ENCODE results near the gene MARK3. TPM values are rescaled to one million over a fixed set of nuclear protein-coding genes. Genes with fewer than 3 reads are reported as not detected.

Gene MARK3
- total and polyA plus RNA-seq, 10 of the 15 experiments (the other 5 are each of a cell fraction or from before 2014, with no cell fraction given): 10.7 to 75.1 (median 41.4) TPM

DNA sequence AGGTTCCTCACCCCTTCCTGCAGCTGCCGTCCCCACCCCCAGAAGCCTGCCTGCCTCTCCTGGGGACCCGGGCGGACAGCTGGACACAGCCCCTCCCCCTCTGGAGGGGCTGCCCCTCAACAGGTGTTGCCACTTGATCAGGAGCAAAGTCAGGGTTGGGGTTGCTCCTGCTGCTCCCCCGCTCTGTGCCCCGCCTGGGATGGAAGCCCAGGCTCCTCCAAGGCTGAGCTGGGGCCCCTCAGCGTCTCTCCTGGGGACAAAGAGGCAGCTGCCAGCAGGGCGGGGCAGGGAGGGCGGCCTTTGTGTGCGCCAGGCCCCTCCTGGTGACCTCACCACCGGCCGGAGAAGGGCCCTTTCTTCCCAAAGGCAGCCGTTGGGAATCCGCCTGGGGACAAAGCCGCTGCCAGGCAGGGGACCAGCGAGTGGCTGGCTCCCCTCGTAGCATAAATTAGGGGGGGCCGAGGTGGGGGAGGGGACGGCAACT, 157.4 kb downstream of the MARK3 start:
- CTCF ChIA-PET: interaction anchor here (2.8 kb wide), 1 partner anchor 24 kb away, joined by 16 read pairs; no protein-coding TSS in a partner anchor
- Histone ChIP-seq H3K9ac (ENCODE audit: control insufficient read depth, insufficient read depth, low read length) (no peak overlapping the region), H3K9me3 (replicated peaks; ENCODE audit: control insufficient read depth, insufficient read depth, low read length) (no peaks in the 10 kb centered on the region)

More for the DNA sequence above, 157.4 kb downstream of the MARK3 start:
- ATAC-seq: no peak
- Histone ChIP-seq H3K4me3 (no peak overlapping the region), H3K36me3 (ENCODE audit: control insufficient read depth in 2 of 2, insufficient read depth in 2 of 2, low read length in 1 of 2) (no peaks in the 10 kb centered on the region), H2AFZ (ENCODE audit: control insufficient read depth, low read depth, low read length) (no peak overlapping the region), H3K79me2 (ENCODE audit: control insufficient read depth, insufficient read depth, low read length) (no peaks in the 10 kb centered on the region), H4K20me1 (ENCODE audit: control insufficient read depth, insufficient read depth) (no peaks in the 10 kb centered on the region), H3K27ac (ENCODE audit: control insufficient read depth, insufficient read depth) (no peak overlapping the region), H3K4me2 (ENCODE audit: control insufficient read depth, insufficient read depth) (no peak overlapping the region), H3K4me1 (ENCODE audit: control insufficient read depth, insufficient read depth, low read length) (no peaks in the 10 kb centered on the region), H3K27me3 (replicated peaks in 1 of 2; ENCODE audit: control insufficient read depth in 2 of 2, insufficient read depth in 2 of 2, low read length in 1 of 2) (no peaks in the 10 kb centered on the region)
- no TSS peak for BruUV-seq (replicated peaks)
- ChIA-PET POLR2A (no interaction called here), RAD21 (ENCODE audit: unreplicated experiment) (no interaction called here), SMC1A (ENCODE audit: uncharacterized antibody, unreplicated experiment) (interaction anchor here (1.9 kb wide), 1 partner anchor 22 kb away, joined by 5 read pairs; no protein-coding TSS in a partner anchor)
- TF ChIP-seq CREM (IDR thresholded peaks at IDR 0.05; ENCODE audit: low read depth) (no peak), STAT3 (IDR thresholded peaks at IDR 0.05; ENCODE audit: low read depth, low read length) (no peak), NRF1 (conservative IDR thresholded peaks at IDR 0.05; ENCODE audit: low read depth, low read length) (no peak), TAF1 (IDR thresholded peaks at IDR 0.05; ENCODE audit: borderline replicate concordance, low read depth, low read length) (no peak), SIN3A (IDR thresholded peaks at IDR 0.05; ENCODE audit: low read depth, low read length) (no peak), PAX5 (IDR thresholded peaks at IDR 0.05; ENCODE audit: borderline replicate concordance, low read depth, low read length) (no peak), IKZF2 (IDR thresholded peaks at IDR 0.05) (no peak), SMARCA5 (IDR thresholded peaks at IDR 0.05) (no peak), NR2C1 (IDR thresholded peaks at IDR 0.05) (no peak), MTA2 (IDR thresholded peaks at IDR 0.05; ENCODE audit: low read depth) (no peak), POU2F2 (IDR thresholded peaks at IDR 0.05; ENCODE audit: borderline replicate concordance, low read depth, low read length) (no peak), IKZF1 (conservative IDR thresholded peaks at IDR 0.05) (no peak), SREBF1 (IDR thresholded peaks at IDR 0.05; ENCODE audit: low read length) (no peak), SPI1 (IDR thresholded peaks at IDR 0.05; ENCODE audit: borderline replicate concordance, insufficient read depth, low read depth, low read length) (no peak)
- TF ChIP-seq, protein P1, sequence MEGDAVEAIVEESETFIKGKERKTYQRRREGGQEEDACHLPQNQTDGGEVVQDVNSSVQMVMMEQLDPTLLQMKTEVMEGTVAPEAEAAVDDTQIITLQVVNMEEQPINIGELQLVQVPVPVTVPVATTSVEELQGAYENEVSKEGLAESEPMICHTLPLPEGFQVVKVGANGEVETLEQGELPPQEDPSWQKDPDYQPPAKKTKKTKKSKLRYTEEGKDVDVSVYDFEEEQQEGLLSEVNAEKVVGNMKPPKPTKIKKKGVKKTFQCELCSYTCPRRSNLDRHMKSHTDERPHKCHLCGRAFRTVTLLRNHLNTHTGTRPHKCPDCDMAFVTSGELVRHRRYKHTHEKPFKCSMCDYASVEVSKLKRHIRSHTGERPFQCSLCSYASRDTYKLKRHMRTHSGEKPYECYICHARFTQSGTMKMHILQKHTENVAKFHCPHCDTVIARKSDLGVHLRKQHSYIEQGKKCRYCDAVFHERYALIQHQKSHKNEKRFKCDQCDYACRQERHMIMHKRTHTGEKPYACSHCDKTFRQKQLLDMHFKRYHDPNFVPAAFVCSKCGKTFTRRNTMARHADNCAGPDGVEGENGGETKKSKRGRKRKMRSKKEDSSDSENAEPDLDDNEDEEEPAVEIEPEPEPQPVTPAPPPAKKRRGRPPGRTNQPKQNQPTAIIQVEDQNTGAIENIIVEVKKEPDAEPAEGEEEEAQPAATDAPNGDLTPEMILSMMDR (IDR thresholded peaks at IDR 0.05 in 2 of 3, conservative IDR thresholded peaks at IDR 0.05 in 1 of 3; ENCODE audit: control insufficient read depth in 2 of 3, extremely low read depth in 1 of 3, insufficient read depth in 1 of 3, low read depth in 3 of 3, low read length in 3 of 3): no peak
- TF ChIP-seq, protein P2, sequence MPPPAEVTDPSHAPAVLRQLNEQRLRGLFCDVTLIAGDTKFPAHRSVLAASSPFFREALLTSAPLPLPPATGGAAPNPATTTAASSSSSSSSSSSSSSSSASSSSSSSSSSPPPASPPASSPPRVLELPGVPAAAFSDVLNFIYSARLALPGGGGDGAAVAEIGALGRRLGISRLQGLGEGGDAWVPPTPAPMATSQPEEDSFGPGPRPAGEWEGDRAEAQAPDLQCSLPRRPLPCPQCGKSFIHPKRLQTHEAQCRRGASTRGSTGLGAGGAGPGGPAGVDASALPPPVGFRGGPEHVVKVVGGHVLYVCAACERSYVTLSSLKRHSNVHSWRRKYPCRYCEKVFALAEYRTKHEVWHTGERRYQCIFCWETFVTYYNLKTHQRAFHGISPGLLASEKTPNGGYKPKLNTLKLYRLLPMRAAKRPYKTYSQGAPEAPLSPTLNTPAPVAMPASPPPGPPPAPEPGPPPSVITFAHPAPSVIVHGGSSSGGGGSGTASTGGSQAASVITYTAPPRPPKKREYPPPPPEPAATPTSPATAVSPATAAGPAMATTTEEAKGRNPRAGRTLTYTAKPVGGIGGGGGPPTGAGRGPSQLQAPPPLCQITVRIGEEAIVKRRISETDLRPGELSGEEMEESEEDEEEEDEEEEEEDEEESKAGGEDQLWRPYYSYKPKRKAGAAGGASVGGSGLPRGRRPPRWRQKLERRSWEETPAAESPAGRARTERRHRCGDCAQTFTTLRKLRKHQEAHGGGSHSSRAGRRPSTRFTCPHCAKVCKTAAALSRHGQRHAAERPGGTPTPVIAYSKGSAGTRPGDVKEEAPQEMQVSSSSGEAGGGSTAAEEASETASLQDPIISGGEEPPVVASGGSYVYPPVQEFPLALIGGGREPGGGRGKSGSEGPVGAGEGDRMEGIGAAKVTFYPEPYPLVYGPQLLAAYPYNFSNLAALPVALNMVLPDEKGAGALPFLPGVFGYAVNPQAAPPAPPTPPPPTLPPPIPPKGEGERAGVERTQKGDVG (CRISPR knock-in tag; IDR thresholded peaks at IDR 0.05): no peak
- TF ChIP-seq, protein P3, sequence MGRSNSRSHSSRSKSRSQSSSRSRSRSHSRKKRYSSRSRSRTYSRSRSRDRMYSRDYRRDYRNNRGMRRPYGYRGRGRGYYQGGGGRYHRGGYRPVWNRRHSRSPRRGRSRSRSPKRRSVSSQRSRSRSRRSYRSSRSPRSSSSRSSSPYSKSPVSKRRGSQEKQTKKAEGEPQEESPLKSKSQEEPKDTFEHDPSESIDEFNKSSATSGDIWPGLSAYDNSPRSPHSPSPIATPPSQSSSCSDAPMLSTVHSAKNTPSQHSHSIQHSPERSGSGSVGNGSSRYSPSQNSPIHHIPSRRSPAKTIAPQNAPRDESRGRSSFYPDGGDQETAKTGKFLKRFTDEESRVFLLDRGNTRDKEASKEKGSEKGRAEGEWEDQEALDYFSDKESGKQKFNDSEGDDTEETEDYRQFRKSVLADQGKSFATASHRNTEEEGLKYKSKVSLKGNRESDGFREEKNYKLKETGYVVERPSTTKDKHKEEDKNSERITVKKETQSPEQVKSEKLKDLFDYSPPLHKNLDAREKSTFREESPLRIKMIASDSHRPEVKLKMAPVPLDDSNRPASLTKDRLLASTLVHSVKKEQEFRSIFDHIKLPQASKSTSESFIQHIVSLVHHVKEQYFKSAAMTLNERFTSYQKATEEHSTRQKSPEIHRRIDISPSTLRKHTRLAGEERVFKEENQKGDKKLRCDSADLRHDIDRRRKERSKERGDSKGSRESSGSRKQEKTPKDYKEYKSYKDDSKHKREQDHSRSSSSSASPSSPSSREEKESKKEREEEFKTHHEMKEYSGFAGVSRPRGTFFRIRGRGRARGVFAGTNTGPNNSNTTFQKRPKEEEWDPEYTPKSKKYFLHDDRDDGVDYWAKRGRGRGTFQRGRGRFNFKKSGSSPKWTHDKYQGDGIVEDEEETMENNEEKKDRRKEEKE (IDR thresholded peaks at IDR 0.05): no peak
- in situ Hi-C loops (cut with MboI) (no loop called here), intact Hi-C loops (cut with micrococcal nuclease; ENCODE audit: unreplicated experiment) (no loop called here)
- WGBS (ENCODE audit: insufficient coverage, insufficient replicate concordance, low lambda C conversion rate, missing lambda C conversion rate): 32% methylated on average over 18 of the region's 18 CpGs
- FAIRE-seq: no peak
- DNase-seq (ENCODE audit: low read depth, low spot score): no peak

Measured in GM12878 (cell line).